ENCODE results near the gene MANF.
"Not testable (repeated sequence)": the region's sequence is repeated elsewhere in the genome, so short reads cannot be mapped to it uniquely, and the experiment has no call there.

Gene MANF

GRCh38 chr3:51373658-51374421 lies 11.3 kb upstream of the MANF start:
- DNase-seq: no peak

- DNase-seq: no peak
Measured at GRCh38 chr3:51374456-51374855, 10.6 kb upstream of the MANF start.

- no peak for DNase-seq
Measured at GRCh38 chr3:51375136-51375535, 10.0 kb upstream of the MANF start.

- DNase-seq: no peak
Measured at GRCh38 chr3:51375571-51375970, 9.5 kb upstream of the MANF start.

- no peak for DNase-seq
Measured at GRCh38 chr3:51378065-51378464, 7.0 kb upstream of the MANF start.

GRCh38 chr3:51378726-51379125 lies 6.4 kb upstream of the MANF start:
- DNase-seq: no peak

DNA sequence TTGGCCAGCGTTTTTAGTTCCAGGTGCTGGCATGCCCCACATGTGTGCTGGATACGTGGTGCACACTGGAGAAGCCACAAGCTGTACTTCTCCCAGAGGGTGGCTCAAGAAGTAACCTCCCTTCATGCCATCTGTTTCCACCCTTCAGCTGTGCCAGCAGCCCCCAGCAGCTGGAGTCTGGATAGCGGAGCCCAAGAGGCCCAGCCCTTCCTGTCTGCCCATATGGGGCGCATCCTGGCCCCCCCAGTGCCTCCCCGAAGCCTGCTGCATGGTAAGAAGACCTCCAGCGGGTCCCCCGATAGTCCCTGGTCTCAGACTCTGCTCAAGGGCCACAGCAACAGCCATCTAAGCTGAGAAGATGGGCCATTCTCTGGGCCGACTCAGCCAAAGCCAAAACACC lies 5.8 kb upstream of the MANF start:
- no peak for DNase-seq

DNA sequence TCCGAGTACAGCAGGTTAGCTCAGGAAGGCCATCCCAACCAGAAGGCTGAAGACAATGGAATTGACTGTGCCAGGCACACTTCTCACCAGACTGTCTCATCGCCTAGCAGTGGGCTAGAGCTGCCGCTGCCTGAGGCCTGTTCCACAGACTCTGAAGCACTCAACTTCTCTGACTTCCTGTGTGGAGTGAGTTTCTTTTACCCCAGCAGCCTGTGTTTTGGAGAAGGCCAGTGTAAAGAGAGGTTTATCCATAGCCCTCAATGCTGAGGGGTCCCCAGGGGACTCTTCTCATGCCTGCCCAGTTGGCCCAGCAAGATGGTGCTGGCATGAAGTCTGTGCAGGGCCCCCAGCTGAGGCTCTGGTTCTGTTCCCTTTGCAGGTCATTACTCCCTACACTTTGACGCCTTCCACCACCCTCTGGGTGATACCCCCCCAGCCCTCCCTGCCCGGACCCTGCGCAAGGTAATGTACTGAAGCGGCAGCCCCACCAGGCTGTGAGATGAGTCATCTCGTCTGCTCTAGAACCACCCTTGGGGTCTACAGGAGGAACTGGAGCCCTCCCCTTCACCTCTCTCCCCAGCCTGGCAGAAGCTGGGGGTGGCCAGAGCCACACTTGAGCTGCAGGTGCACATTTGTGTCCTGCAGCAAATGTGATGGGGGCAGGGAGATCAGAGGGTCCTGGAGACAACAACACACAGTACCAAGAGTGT lies 5.2 kb upstream of the MANF start:
- no peak for DNase-seq

DNA sequence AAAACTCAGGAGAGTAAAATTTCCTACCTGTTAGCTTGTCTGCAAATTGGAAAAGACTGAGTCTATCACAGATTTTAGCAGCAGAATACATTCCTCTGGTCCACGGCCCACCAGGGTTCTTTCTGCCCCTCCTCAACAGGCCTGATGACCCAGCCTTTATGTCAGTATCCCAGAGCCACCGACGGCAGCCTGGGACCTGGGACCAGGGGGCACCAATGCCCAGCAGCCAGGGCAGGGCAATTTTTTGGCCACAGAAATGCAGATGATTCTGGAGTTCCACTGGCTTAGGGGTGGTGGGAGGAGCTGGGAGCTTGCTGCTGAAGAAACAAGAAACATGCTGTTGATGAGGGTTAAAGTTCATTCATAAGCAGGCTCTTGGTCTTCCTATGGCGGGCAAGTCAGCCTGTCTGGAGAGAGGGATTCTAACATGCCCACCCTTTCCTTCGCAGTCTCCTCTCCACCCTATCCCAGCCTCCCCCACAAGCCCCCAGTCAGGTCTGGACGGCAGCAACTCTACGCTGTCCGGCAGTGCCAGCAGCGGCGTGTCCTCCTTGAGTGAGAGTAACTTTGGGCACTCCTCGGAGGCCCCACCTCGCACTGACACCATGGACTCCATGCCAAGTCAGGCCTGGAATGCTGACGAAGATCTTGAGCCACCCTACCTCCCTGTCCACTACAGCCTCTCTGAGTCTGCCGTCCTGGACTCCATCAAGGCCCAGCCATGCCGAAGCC lies 4.3 kb upstream of the MANF start:
- DNase-seq: no peak

- DNase-seq: no peak
Measured at GRCh38 chr3:51381333-51381705, 3.8 kb upstream of the MANF start.

- DNase-seq: no peak
Measured at GRCh38 chr3:51382076-51382745, 2.9 kb upstream of the MANF start.

DNA sequence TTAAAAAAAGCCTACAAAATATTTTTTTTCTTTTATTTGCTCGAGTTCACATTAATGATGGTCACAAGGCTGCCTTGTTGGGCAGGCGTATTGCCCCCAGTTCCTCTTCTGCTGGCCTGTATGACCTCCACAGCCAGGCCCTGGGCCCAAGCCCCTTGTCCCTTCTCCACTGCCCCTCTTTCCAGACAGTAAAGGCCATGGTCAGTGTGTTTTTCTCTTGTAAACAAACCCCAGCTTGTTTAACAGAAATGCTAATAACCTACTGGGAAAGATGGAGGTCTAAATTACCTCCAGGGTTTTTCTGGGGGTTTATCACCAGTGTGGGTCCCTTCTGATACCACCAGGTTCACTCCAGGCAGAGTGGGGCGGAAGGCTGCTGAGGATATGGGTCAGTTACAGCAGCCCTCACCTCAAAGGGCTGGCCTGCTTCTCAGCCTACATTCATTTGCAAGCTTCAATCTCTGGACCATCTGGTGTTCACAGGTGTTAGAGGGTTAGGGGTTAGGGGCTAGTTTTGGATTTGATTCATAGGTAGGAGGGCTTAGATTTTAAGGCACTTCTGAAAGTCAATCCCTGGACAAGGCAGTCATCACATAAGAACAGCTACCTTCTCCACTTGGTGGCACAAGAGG lies 2.0 kb upstream of the MANF start:
- DNase-seq: no peak

GRCh38 chr3:51384055-51384725 lies 901 bp upstream of the MANF start:
- DNase-seq: peak in 1 of 2 donors; percentile 37

DNA sequence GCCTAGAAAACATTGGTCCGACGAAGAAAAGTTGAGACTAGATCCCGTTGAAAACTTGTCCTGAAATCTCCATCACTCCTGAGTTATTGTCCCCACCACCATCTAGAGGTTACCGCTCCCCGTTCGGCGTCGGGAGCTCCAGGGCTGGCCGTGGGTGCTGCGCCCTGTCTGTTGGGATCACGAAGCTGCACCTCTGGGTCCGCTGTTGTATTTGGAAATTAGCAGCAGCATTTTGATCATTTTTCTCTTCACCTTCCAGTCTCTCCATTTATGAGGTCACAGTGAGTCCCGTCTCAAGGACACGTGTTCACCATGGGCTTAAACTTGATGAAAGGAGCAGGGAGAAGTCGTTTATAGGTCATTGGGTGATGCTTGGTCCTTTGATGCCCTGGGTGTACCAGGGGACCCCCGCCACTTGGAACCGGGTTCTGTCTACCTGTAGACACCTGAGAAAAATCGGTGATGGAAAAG lies 565 bp downstream of the MANF start:
- peak in 1 of 2 donors; percentile 18 for DNase-seq

DNA sequence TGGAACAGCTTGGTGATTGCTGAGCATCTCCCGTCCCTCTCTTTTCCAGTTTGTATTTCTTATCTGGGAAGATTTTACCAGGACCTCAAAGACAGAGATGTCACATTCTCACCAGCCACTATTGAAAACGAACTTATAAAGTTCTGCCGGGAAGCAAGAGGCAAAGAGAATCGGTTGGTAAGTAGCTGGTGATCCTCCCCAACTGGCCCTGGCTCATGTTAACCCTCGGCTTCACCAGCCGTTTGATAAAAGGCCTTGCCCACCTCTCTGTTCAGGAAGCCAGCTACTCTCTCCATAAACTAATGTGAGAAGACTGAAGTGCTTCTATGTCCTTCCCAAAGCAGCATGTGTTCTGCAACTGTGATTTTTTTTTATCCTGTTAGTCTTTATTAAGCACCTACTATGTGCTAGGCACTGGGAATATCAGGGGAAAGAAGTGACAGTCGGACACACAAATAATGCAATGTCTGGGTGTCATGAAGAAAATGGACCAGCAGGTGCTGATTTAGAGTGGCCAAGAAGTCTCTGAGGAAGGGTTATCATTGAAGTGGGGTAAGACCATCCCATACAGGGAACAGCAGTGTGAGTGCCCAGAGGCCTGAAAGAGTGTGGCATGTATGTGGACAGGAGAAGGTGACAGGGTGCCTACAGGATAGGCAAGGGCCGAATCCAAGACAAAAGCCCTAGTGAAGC lies 1.2 kb downstream of the MANF start:
- no peak for DNase-seq

DNA sequence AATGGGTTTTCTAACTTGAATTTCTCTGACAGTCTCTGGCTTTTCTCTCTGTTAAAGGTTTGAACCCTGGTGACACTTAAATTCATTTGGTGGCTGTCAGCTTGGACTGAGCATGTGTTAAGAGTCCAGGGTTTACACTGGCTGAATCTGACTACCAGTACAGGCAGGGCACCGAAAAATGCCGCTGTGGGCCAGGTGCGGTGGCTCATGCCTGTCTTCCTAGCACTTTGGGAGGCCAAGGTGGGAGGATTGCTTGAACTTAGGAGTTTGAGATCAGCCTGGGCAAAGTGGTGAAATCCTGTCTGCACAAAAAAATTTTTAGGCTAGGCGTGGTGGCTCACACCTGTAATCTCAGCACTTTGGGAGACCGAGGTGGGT lies 1.8 kb downstream of the MANF start:
- DNase-seq: no peak

- not testable (repeated sequence) for DNase-seq
Measured at GRCh38 chr3:51387281-51387680, 2.2 kb downstream of the MANF start.

DNA sequence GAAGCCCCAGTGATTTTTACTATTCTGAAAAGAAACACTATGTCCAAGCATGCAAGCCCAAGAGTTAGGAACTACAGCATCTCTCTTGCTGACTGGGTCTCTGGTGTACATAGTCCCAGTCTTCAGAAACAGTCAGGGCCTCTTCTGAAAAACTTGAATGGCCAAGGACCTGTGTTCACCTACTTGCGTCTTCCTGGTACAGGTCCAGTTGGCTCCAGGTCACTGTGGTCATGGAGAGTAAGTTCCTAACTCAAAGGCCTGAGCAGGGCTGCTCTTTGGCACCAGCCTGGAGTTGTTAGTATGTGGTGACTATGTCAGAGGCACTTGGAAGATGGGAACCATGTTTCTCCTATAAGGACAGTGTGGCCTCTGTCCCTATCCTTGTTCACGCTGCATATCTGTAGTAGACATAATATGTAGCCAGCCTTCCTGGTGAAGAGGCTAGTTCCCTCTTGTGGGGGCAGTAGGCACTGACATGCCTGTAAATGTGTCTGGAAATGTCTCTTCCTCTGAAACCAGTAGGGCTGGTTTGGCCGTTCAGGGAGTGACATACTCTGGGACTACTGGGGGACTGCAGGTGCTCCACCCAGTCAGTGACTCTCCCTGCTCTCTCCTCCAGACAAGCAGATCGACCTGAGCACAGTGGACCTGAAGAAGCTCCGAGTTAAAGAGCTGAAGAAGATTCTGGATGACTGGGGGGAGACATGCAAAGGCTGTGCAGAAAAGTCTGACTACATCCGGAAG lies 3.4 kb downstream of the MANF start:
- peak; percentile 30 to 57 for DNase-seq

DNA sequence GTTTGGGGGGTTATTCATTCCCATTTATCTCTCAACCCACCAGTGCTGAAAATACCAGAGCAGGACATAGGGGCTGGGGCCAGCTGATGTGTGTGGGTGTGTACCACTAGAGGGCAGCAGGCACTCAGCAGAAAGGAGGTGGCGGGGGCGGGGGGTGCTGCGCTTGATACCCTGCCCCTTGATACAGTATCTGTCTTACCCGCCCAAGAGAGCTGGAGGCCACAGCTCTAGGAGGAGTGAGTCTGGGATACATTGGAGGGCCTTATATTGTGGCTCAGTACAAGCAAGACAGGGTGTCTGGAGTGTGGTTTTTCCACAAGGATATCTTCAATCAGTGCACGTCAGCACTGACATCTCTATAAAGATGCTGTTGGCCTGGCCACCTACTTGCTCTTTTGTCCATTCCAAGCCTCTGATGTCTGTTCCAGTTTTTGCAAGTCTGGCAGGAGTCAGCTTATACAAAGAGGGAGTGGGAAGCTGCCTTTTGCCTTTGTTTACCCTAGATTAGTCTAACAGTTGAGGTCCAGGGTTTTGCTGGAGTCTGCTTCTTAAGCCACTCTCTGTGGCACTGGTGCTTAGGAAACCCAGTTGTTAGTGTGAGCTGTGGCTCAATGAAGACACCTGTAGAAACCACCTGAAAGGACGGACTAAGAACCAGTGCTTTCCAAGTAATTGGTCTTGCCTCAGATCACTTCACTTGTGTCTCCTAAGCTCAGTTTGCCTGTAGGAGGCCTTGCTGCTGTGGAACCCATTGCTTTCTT lies 4.5 kb downstream of the MANF start:
- DNase-seq: peak; percentile 29 to 47
